GM18502 (cell line): ENCODE results near the gene CACNA2D2.

Experiments used
- ATAC-seq: cut with Tn5 transposase; IDR thresholded peaks from one replicate; pipeline ENCODE4 v1.9.1; 2021; ENCODE audit warnings: mild to moderate bottlenecking; ENCODE audit not compliant: unreplicated experiment, poor library complexity

The CACNA2D2 gene

DNA sequence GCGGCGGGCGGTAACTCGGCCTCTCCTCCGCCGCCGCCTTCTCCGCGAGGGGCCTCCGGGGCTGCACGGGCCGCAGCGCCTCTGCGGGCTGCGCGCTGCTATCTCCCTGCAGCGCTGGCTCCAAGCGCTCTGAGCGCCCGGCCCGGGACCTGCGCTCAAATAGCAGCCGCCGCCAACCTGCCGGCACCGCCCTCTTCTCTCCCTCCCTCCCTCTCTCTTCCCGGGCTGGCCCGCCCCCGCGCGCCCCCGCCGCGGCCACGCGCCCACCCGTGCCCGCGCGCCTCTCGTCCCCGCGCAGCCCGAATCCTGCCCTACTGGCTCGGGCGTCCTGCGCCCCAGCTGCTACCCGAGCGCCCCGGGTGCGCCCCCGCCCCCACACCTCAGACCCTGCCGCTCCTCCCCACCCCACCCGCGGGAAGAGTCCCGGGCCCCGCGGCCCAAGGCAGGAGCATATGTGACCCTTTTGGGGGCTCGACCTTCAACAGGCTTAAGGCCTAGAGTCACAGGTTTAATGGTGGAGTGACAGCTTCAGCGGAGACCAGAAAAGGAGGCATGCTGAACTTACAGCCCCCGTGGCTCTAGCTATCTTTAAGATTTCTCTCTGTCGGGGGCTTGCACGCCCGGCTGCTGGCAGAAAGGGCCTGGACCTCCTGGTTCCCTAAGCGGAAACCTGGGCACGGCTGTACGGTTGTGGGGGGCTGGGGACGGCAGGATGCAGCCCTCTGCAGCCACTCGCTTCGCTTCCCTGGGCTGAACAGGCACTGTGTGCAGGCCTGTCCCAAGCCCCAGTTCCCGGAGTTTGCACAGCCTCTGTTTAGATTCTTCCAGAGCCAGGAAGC is at the start of gene CACNA2D2:
CACNA2D2 (minus strand) TSS at position 131 of the 839 bp plus-strand sequence. CDS start 211 bp downstream, outside the sequence.
- ATAC-seq: no peak

DNA sequence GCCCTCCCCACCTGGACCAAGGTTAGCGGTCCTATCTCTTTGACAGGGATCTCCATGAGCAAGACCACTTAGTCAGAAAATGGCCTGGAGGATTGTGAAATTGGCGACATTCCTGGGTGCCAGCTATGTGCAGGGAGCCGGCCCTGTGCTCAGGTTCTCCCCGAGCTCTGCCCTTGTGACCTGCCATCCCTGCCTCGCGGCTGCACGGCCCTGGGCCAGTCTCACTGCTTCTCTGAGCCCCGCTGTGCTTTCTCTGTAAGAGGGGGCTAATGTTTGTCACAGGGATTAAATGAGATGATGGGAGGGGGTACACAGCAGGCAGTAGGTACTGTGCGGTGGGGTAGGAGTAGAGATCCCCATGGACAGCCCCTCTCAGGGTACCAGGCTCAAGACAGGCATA is 49.2 kb upstream of the CACNA2D2 start:
- no peak for ATAC-seq

DNA sequence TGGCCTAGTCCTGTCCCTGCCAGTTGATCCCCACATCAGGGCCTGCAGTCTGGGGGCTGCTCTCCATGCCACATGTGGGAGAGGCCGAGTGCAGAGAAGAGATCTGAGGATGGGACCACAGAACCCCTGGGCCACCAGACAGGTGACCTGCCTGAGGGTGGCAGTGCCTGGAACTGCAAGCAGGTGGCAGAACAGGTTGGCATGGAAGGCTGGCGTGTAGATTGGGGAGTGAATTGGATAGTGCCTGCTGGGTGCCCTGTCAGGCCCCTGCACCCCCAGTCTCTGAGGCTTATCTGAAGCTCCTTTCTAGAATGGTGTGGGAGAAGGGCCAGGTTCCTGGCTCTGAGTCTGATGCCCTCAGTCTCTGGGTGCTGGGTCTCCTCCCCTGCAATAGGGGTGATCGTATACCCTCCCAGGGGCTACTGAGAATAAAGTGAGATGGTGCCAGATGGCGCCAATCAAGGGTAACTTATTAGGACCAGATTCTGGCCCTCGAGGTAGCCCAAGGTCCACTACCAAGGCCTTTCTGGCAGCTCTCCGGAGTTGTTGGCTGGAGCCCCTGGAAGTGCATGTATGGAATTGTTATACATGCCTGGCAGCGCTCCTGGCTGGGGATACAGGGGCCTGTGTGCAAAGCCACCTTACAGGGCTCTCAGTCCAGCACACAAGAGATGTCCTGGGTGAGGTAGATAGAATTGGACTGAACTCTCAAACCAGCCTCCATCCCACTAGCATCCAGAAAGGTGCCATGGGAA is 48.4 kb upstream of the CACNA2D2 start:
- no peak for ATAC-seq

DNA sequence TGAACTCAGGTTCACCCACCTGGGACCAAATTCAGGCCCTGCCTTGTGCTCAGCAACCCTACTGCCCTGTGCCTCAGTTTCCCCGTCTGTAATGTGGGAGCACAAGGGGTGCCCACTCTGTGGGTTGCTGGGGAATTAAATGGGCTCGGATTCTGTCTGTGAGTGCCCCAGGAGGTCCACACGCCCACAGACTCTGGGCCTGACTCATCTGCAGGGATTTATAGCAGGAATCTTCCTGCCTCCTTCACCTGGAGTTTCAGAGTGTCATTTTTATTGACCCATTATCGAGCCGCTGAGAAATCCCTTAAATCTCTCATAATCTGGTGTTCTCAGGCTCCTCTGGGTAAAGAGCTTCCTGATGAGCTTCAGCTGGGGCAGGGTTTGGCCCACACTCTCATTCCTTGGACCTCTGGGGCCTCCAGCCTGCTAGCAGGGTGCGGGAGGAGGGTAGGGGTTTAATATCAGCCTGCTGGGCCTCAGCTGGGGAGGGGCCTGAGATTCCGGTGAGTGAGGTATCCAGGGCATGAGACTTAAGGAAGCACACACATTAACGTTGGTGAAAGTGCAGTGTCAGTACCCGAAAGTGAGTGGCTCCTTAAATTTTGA is 47.7 kb upstream of the CACNA2D2 start:
- no peak for ATAC-seq

DNA sequence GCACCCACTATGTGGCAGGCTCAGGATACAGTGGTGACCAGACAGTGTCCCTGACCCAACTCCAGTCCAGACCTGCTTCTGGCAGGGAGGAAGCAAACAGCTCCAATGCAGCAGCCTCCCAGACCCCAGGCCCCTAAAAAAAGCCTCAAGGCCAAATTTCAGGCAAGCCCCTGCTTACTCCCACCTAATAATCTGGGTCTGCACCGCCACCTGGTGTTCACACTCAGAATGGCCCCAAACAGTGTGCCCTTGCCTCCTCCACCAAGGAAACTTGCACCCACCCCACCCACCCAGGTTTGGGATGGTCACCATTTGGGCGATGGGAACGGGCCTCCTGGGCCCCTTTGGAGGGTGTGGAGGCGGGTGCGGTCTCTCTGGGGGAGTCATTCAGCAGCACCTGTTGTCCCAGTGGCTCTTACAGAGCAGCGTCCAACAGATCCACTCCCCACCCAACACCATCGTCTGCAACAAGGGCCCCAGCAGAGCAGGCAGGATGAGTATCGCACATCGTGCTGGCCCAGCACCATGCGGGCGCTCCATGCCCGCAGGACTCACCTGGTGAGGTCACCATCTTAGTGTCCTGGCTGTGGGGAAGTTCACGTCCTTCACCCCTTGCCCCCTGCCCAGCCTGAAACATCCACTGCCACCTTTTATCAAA is 46.8 kb upstream of the CACNA2D2 start:
- ATAC-seq: no peak

DNA sequence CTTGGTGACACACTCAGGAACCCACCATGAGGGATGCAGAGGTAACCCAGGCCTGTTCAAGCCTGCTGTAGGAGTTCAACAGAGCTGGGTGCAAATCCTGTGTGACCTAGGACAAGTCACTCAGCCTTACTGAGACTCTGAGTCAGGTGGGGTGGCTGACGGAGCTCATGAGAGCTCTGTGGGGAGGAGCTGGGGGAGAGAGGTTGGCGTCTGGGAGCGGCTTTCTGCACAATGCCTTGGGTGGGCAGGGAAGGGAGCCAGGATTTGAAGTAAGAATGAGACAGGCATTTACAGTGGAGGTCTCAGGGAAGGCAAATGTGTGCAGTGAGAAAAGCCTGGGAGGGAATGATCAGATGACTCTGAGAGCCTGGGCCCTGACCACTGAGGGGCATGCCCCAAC is 45.8 kb upstream of the CACNA2D2 start:
- ATAC-seq: no peak

DNA sequence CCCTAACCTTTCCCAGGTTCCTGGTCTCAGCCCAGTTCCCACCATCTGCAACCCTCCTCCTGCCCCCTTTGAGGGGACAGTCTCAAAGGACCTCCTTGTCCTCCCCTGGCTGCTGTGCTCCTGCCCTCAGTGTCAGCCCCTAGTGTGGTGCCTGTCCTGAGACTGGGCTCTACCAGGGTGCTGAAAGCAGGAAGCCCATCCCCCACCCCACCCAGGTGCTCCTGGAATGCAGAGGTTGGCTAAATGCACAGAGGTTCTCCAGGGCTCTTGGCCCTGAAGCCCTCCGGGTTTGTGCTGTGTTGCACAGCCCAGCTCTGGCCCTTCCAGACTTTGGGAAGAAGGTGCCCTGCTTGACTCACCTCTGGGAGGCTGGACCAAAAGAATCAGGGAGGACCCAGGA is 42.3 kb upstream of the CACNA2D2 start:
- no peak for ATAC-seq

DNA sequence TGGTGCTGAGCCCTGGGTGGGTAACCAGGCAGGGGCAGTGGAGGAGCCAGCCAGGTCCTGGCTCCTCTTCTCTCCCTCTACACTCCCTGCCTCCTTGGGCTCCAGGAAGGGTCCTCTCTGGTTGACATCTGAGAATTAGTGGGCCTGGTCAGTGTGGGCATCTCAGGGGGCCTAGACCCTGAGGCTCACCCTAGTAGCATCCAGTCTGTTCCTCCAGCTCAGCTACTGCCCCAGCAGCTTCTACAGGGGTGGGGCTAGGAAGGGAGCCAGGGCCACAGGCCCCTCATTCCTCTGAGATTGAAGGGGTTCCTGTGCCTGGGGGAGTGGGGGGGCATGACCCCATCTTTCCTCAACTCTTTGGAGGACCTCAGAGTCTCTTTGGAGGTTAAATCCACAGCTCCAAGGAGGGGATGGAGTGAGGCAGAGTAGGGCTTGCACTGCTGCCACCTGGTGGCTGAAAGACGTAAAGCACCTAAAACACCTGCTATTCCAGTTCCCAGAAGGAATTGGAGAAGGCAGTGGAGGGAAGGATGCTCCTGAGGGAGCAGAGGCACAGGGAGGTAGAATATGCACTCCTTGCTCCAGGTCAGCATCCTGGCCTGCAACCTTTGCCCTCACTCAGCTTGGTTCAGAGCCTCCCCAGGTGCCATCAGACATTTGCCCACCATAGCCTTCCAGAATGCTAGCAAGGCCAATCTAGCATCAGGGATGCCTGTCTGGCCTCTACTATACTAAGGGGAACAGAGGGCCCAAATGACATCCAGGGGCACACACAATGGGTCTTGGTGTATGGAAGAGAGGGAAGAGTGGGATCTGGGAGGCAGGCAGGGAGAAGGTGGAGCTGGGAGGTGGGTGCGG is 39.0 kb upstream of the CACNA2D2 start:
- no peak for ATAC-seq

DNA sequence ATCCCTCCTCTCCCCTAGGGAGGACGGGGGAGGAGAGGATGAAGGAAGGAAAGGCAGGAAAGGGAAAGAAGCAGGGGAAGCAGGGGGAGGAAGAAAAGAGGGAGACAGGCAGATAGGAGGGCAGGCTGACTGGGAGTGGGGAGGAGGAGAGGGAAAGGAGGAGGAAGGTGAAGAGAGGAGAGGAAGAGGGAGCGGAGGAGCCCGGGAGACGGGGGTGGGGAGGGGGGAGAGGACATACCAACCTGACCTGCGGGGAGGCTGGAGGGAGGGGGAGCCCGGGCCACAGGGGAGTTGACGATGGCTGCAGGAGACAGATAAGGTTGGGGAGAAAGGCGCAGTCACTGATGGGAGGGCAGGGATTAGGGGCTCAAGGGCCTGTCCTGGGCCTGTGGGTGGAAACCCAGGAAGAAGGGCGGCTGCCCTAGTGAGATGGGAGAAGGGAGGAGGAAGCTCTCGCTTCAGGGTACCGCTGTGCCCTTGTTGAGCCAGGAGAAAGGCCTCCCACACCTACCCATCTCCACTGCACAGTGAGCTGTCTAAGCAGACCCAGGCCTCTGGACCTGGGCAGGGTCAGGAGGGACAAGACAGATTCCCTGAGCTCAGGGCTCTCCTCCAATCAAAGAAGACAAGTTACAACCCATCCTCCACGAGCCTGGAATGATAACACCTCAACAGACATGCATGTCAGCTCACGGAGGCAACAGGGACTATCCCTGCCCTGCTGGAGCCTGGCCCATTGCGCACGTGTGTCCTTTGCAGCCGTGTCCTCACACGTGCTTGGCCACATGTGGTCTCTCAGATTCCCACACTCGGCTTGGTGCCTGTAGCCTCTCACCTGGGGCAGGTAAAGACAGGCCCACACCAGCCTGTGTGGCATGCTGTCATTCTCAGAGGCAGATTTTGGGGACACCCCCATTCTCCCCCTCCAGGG is 36.2 kb upstream of the CACNA2D2 start:
- ATAC-seq: no peak

DNA sequence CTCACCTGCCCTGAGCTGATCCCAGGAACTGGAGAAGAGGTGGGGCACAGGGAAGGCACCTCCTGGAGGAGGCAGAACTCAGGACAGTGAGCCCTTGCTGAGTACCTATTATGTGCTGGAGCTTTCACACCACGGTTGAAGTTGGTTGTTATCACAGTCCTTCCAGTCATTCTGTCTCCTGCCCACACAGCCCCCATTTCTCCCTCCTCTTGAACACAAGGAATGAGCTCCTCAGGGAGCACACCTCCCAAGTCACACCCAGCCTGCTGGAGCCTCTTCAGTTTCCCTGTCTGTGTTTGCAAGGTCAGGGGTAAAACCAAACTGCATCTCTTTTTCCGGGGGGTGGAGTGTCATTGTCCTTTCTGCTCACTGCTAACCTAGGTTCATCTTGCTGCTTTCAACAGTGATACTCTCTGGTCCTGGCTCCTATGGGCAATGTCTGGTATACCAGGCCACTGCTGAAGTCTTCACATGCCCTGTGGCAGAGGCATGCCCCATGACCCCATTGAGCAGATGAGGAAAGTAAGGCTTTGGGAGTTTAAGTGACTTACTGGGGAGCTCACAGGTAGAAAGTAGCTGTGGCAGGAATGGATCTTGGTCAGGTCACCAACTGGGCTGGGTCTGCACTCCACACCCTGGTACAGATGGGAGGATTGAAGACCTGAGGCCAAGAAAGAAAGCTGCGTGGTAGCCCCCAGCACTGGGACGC is 34.1 kb upstream of the CACNA2D2 start:
- no peak for ATAC-seq

DNA sequence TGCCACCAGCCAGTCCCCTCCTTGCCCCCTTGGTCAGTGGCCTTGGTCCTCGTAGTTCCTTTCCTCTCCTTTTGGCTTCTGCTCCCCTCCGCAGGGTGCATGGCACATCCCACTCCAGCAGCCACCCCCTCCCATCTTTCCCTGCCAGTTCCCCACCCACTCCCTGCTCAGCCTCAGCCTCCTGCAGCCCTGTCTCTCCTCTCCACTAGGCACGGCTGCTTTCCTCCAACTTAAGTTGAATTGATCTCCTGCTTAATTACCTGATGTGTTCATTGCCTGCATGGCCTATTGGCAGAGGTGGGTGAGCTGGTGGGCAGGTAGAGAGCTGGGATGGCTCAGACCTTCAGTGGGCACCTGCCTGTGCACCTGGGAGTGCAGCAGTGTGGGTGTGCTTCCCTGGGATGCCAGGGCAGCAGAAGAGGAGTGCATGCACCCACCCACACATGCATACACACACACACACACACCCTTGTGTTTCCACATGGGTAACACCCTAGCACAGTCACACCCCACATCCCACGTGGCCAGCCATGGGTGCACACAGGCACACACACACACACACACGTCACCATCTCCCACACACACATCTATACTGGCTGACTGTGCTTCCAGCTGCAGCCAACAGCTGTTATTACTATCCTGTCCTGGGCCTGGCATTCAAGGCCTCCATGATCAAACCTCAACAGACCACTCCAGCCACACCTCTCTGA is 33.2 kb upstream of the CACNA2D2 start:
- ATAC-seq: no peak

DNA sequence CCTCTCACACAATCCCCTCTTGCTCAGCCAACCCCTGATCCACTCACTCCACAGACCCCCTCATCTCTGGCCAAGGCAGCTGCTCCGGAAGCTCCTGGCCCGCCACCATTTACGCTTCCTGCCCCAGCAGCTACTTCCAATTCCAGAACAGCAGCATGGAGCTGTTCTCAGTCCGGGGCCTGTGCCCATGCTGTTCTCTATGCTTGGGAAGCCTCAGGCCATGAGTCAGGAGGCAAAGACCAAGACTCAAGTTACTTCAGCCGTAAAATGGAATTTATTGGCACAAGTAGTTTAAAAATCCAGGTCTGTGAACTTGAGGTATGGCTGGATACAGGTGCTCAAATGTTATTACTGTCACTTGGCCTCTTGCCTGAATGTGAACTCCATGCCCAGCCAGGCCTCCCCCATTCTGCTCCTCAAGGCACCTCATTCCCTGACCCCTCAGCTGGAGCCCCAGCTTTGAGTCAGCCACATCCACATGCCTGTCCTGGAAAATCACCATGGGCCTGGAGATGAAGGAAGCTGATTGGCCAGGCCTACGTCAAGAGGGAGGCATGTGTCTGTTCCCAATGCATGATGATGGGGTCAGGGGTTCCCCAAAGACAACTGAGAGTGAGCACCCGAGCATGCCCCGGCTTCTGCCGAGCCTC is 31.4 kb upstream of the CACNA2D2 start:
- ATAC-seq: no peak

DNA sequence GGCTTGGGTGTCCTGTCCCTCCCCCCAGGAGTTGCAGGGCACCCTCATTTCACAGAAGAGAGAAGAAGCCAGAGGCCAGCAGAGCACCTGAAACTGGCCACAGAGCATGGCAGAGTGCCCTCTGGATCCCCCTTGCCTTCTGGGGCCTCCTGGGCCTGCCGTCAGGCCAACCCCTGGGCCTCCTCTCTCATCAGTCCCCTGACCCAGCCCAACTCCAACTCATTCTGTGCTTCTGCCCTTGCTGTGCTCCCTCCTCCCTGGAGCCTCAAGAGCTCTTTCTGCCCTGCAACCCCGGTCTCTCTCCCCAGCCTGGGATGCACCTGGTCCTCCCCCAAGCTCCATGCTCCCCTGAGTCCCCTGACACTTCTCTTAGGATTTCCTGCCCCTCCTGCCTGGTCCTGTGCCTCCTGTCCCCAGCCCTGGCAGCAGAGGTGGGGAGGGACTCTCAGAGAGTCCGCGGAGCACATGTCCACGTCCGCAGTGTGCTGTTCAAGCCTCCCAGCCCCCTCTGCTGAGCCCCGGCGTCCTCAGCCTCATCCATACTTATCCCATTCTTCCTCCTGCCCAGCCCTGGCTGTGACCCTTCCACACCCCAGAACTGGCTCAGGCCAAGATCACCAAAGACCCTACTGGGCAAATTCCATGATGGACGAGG is 30.5 kb upstream of the CACNA2D2 start:
- ATAC-seq: no peak

DNA sequence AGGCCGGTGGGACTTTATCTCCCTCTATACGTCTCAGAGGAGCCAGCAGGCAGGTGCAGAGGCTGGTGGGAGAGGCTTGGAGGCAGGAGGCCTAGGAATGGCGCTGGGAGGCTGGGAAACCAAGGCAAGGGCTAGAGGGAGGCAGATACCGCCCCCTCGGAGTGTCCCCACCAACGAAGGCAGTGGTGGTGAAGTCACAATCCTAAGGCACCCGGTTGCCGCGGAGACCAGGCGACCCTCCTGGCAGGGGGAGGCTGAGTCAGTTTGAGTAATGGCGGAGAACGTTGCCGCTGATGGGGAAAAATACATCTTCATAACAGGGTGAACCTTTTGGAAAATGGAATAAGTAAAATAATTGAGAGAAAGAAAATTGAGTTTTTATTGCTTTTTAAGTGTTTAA is 29.9 kb upstream of the CACNA2D2 start:
- ATAC-seq: no peak

DNA sequence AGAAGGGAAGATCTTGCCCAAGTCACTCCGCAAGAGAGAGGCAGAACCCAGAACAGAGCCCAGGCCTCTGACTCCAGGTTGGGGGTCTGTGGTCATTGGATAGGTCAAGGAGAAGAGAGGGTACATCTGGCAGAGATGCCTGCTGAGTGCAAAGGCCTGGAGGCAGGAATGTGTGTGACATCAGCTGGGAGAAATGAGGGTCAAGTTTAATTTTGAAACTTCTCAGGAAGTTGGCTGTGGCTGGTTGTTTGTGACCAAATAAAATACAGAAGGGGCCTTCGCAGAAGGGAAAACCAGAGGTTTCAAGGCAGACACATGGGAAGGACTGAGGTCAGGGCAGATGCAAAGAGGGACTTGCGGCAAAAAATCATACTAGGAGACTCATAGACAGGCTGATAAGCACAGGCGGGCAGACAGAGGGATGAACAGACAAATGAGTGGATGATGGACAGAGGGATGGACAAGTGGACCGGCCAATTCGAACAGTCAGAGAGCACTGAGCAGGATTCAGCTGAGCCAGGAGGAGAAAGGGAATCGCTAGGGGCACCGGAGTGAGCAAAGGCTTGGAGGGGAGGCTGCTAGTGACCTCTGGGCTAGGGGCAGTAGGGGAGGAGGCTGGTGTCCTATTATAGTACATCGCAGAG is 28.8 kb upstream of the CACNA2D2 start:
- no peak for ATAC-seq

DNA sequence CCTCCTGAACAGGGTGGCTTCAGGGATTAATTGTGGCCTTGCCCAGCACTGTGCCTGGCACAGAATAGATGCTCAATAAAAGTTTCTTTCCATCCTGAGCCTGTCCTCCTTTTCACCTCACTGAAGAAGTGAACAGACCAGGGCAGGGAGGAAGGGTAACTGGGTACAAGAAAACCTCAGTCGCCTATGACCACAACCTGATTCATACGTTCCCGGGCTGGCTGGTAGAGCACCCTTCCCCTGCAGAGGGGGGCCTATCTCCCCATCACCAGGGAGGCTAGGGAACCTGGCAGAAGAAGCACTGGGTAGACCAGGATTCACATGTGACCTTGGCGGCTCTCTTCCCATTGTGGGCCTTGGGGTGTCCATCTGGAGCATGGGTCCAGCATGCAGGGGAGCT is 27.8 kb upstream of the CACNA2D2 start:
- no peak for ATAC-seq
